SK-N-SH (cell line): ENCODE measurements around the gene NECTIN2. TPM values are rescaled to one million over a fixed set of nuclear protein-coding genes. Genes with fewer than 3 reads are reported as not detected.

Source experiments
- CTCF ChIA-PET: fragments of 300-600, 350-600 bp; formaldehyde crosslinking; extraction: SDS; loops from one replicate; lab custom pipeline; 2021; lab: Yijun Ruan, JAX
- POLR2A ChIA-PET: fragments of 350-600 bp; sonication (Branson Sonifier 250); formaldehyde crosslinking; extraction: SDS; loops from one replicate; lab custom pipeline; 2020; ENCODE audit warnings: antibody characterized with exemption, inconsistent platforms; lab: Yijun Ruan, JAX
- DNase-seq: peaks from one replicate; pipeline ENCODE4 v3.0.0; 2012
- H2AFZ ChIP-seq: fragments of 200-600 bp; sonication (generic); 2 replicates; pipeline ENCODE4 v1.8.1; 2016; ENCODE audit warnings: antibody characterized with exemption, mild to moderate bottlenecking, low read depth
- H3F3A ChIP-seq: fragments of 200-600 bp; sonication (generic); replicated peaks from 2 replicates; pipeline ENCODE3; 2016; ENCODE audit warnings: antibody characterized with exemption, mild to moderate bottlenecking; ENCODE audit not compliant: insufficient read depth
- H3K27ac ChIP-seq, 2 experiments: fragments of 200-500 bp in 1 of 2; fragments of 200-600 bp in 1 of 2; sonication (Bioruptor generic) in 1 of 2; sonication (generic), shearing (Covaris generic) in 1 of 2; 2 replicates each; pipeline versions ENCODE4 v1.5.1 to v1.6.1; 2014 to 2016; ENCODE audit warnings: low read depth in 2 of 2, inconsistent platforms in 1 of 2, low read length in 1 of 2, mild to moderate bottlenecking in 1 of 2, mixed read lengths in 1 of 2
- H3K27me3 ChIP-seq: fragments of 200-600 bp; sonication (generic), shearing (Covaris generic); 2 replicates; pipeline ENCODE4 v1.6.1; 2016; ENCODE audit warnings: mixed run types; ENCODE audit not compliant: insufficient read depth
- H3K36me3 ChIP-seq, 2 experiments: fragments of 200-500 bp in 1 of 2; fragments of 200-600 bp in 1 of 2; sonication (Bioruptor generic) in 1 of 2; sonication (generic) in 1 of 2; replicated peaks in 1 of 2; 2 replicates each; pipeline versions ENCODE3 to v1.5.1; 2014 to 2016; ENCODE audit warnings: low read length in 1 of 2, mild to moderate bottlenecking in 1 of 2; ENCODE audit not compliant: insufficient read depth in 2 of 2, control insufficient read depth in 1 of 2
- H3K4me1 ChIP-seq, 2 experiments: fragments of 200-500 bp in 1 of 2; fragments of 200-600 bp in 1 of 2; sonication (Bioruptor generic) in 1 of 2; sonication (generic), shearing (Covaris generic) in 1 of 2; 2 replicates each; pipeline versions ENCODE4 v1.5.1 to v1.6.1; 2014 to 2016; ENCODE audit warnings: low read depth in 1 of 2, low read length in 1 of 2, mixed run types in 1 of 2; ENCODE audit not compliant: insufficient read depth in 2 of 2, control insufficient read depth in 1 of 2
- H3K4me2 ChIP-seq: fragments of 200-600 bp; sonication (generic), shearing (Covaris generic); 2 replicates; pipeline ENCODE4 v1.6.1; 2017; ENCODE audit warnings: mixed run types
- H3K4me3 ChIP-seq, 2 experiments: fragments of 200-500 bp in 1 of 2; fragments of 200-600 bp in 1 of 2; sonication (Bioruptor generic) in 1 of 2; sonication (generic), shearing (Covaris generic) in 1 of 2; 2 replicates each; pipeline versions ENCODE4 v1.5.1 to v1.8.1; 2014 to 2016; ENCODE audit warnings: low read depth in 2 of 2, inconsistent platforms in 1 of 2, low read length in 1 of 2, mild to moderate bottlenecking in 1 of 2, mixed read lengths in 1 of 2, moderate library complexity in 1 of 2
- H3K79me2 ChIP-seq: fragments of 200-600 bp; sonication (generic); 2 replicates; pipeline ENCODE4 v1.8.1; 2017; ENCODE audit warnings: mild to moderate bottlenecking; ENCODE audit not compliant: insufficient read depth
- H3K9ac ChIP-seq: fragments of 200-600 bp; sonication (generic); 2 replicates; pipeline ENCODE4 v1.6.1; 2017; ENCODE audit warnings: mixed run types
- H3K9me2 ChIP-seq: fragments of 200-600 bp; sonication (generic); 2 replicates; pipeline ENCODE4 v1.6.1; 2017; ENCODE audit warnings: mixed run types
- H3K9me3 ChIP-seq: fragments of 200-600 bp; sonication (generic); 2 replicates; pipeline ENCODE4 v1.6.1; 2017; ENCODE audit warnings: mixed run types, mild to moderate bottlenecking, moderate library complexity
- H4K20me1 ChIP-seq: fragments of 200-600 bp; sonication (generic); 2 replicates; pipeline ENCODE4 v1.6.1; 2017; ENCODE audit warnings: mild to moderate bottlenecking, mixed run types; ENCODE audit not compliant: insufficient read depth
- CHD2 ChIP-seq: fragments of 150-350 bp; IDR thresholded peaks from 2 replicates; pipeline ENCODE4 v1.6.1; 2018; ENCODE audit warnings: low read length; ENCODE audit not compliant: partially characterized antibody
- FOXJ3 ChIP-seq: sonication (generic); formaldehyde crosslinking; IDR thresholded peaks from 2 replicates; pipeline ENCODE4 v1.5.1; 2020; ENCODE audit warnings: mild to moderate bottlenecking, missing genetic modification reagents
- MXI1 ChIP-seq: IDR thresholded peaks from 2 replicates; pipeline ENCODE4 v1.6.1; 2012; ENCODE audit warnings: mild to moderate bottlenecking, low read depth, low read length, improper control_type of control experiment
- WGBS: methylation state at CpG from one replicate; pipeline ENCODE4 v1.1.6; 2017; ENCODE audit warnings: low lambda C conversion rate; 5-methylcytosine and 5-hydroxymethylcytosine counted together
- polyA plus RNA-seq, 3 experiments: library from polyadenylated mRNA; depleted of rRNA; stranded (reverse); fragments of >200 nt; gene quantifications; 2 replicates each; pipeline ENCODE4 v1.2.3, GENCODE V29; 2012
- TF ChIP-seq, protein P1 (sequence below): IDR thresholded peaks from 2 replicates; pipeline ENCODE4 v1.4.0; 2012; ENCODE audit warnings: low read depth, borderline replicate concordance

NECTIN2 gene
- polyA plus RNA-seq, 1 of the 3 experiments (the other 2 are of a cell fraction) = 121 TPM

DNA sequence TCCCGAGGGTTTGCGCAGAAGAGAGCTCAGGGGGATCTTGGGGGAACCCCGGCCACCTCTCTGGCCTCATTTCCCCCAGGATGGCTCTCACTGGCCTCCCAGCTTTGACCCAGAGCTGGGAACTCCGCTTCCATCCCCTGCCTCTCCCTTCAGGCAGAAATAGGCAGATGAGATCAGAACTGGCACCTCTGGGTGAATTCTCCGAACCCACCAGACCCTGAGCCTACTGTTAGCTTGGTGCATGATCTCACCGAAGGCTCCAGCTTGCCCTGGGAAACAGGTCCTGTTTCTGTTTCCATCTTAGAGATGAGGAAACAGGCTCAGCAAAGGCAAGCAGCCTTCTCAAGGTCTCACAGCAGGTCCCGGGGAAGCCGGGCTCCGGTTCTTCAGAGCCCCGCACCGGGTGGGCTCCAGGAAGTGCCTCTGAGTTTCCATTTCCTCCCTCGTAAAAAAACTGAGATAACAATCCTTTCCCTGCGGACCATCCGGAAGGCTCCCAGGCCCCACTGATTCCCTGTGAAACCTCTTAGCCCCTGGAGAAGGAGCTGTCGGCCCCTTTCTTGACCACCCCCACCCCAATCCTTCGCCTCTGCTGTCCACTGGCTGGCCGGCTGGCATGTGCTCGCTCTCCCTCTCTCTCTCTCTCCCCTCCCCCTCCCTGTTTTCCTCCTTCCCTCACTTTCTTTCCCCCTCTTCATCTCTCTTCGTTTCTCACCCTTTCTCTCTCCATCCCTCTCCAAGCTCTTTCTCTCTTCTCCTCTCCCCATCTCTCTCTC is 2.1 kb downstream of the NECTIN2 start:
- peaks cover 71% of the 10 kb centered on the region for H3K79me2 ChIP-seq
- H3K36me3 ChIP-seq = no peaks in the 10 kb centered on the region
- peak overlapping the region; percentile 53 to 92 for H3K27ac ChIP-seq
- 0 out of 2 replicates have a peak overlapping the region, but pooled peaks have one; percentile 5 for H2AFZ ChIP-seq
- H3K27me3 ChIP-seq = no peaks in the 10 kb centered on the region
- TF ChIP-seq, protein P1, sequence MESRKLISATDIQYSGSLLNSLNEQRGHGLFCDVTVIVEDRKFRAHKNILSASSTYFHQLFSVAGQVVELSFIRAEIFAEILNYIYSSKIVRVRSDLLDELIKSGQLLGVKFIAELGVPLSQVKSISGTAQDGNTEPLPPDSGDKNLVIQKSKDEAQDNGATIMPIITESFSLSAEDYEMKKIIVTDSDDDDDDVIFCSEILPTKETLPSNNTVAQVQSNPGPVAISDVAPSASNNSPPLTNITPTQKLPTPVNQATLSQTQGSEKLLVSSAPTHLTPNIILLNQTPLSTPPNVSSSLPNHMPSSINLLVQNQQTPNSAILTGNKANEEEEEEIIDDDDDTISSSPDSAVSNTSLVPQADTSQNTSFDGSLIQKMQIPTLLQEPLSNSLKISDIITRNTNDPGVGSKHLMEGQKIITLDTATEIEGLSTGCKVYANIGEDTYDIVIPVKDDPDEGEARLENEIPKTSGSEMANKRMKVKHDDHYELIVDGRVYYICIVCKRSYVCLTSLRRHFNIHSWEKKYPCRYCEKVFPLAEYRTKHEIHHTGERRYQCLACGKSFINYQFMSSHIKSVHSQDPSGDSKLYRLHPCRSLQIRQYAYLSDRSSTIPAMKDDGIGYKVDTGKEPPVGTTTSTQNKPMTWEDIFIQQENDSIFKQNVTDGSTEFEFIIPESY = no peak
- 0 out of 2 replicates have a peak, but pooled peaks have one; percentile 30 for TF ChIP-seq MXI1
- H3K9me3 ChIP-seq = no peaks in the 10 kb centered on the region
- peak overlapping the region; percentile 71 to 98 for H3K4me3 ChIP-seq
- peak; percentile 41 for DNase-seq
- peaks cover 47% of the 10 kb centered on the region for H4K20me1 ChIP-seq
- peak overlapping the region; percentile 92 for H3K4me2 ChIP-seq
- peaks cover 18% of the 10 kb centered on the region for H3F3A ChIP-seq
- 11% methylated on average over 8 of the region's 19 CpGs for WGBS
- peaks cover 19 to 21% of the 10 kb centered on the region in 2 experiments; a peak in 3 of 4 replicates for H3K4me1 ChIP-seq
- ChIA-PET POLR2A (interaction anchor here (1.2 kb wide), 1 partner anchor 42 kb away, joined by 4 read pairs; no protein-coding TSS in a partner anchor), CTCF (interaction anchor here (1.1 to 3.0 kb wide), 8 partner anchors 10 to 278 kb away, joined by 3 to 11 read pairs (median 4); no protein-coding TSS in a partner anchor)
- peak overlapping the region; percentile 99 for H3K9ac ChIP-seq
- H3K9me2 ChIP-seq = no peaks in the 10 kb centered on the region

GRCh38 chr19:44848812-44849447 is 2.8 kb downstream of the NECTIN2 start:
- peak; percentile 47 for DNase-seq
- POLR2A ChIA-PET = interaction anchor here (1.2 kb wide), 1 partner anchor 41 kb away, joined by 4 read pairs; no protein-coding TSS in a partner anchor
- Histone ChIP-seq H4K20me1 (peaks cover 54% of the 10 kb centered on the region), H3K4me2 (peak overlapping the region; percentile 92), H2AFZ (no peak overlapping the region), H3K27me3 (no peaks in the 10 kb centered on the region), H3K4me1 (peaks cover 19 to 21% of the 10 kb centered on the region in 2 experiments; a peak in 3 of 4 replicates), H3F3A (peaks cover 18% of the 10 kb centered on the region), H3K9ac (peak overlapping the region; percentile 99), H3K27ac (peak overlapping the region; percentile 53 to 92), H3K4me3 (peak overlapping the region; percentile 71 to 98), H3K36me3 (no peaks in the 10 kb centered on the region), H3K9me2 (no peaks in the 10 kb centered on the region), H3K9me3 (no peaks in the 10 kb centered on the region), H3K79me2 (peaks cover 78% of the 10 kb centered on the region)
- peak; percentile 34 for TF ChIP-seq CHD2
- no peak for TF ChIP-seq FOXJ3 (CRISPR knock-in tag)
- 41% methylated on average over 18 of the region's 18 CpGs for WGBS
- CTCF ChIA-PET = interaction anchor here (1.1 to 3.0 kb wide), 6 partner anchors 9 to 278 kb away, joined by 3 to 11 read pairs (median 4); no protein-coding TSS in a partner anchor
